GM21529 (cell line): ENCODE results near the gene RPL19.
"Not testable (repeated sequence)": the region's sequence is repeated elsewhere in the genome, so short reads cannot be mapped to it uniquely, and the experiment has no call there.

Source experiments
- ATAC-seq: cut with Tn5 transposase; IDR thresholded peaks from one replicate; pipeline ENCODE4 v1.9.1; 2021; ENCODE audit not compliant: unreplicated experiment

RPL19 gene

GRCh38 chr17:39240631-39241030, 40.5 kb downstream of the RPL19 start:
- no peak for ATAC-seq

- no peak for ATAC-seq
Observed at GRCh38 chr17:39243155-39243554, 43.1 kb downstream of the RPL19 start.

- ATAC-seq = no peak
Observed at GRCh38 chr17:39244016-39244599, 44.0 kb downstream of the RPL19 start.

GRCh38 chr17:39244600-39245570, 44.8 kb downstream of the RPL19 start:
- ATAC-seq = no peak

GRCh38 chr17:39246274-39246673, 46.2 kb downstream of the RPL19 start:
- no peak for ATAC-seq

- not testable (repeated sequence) for ATAC-seq
Observed at GRCh38 chr17:39250076-39250475, 50.0 kb downstream of the RPL19 start.

- ATAC-seq = no peak
Observed at GRCh38 chr17:39251997-39252396, 51.9 kb downstream of the RPL19 start.

- ATAC-seq = no peak
Observed at GRCh38 chr17:39252788-39253460, 52.8 kb downstream of the RPL19 start.
